ENCODE data around the gene PRPF6. TPM values are rescaled to one million over a fixed set of nuclear protein-coding genes. Genes with fewer than 3 reads are reported as not detected.

PRPF6 gene
- total and polyA plus RNA-seq, 2 donors (not counting 1 experiment from before 2014, with no cell fraction given): 31.7 to 82.9 TPM

DNA sequence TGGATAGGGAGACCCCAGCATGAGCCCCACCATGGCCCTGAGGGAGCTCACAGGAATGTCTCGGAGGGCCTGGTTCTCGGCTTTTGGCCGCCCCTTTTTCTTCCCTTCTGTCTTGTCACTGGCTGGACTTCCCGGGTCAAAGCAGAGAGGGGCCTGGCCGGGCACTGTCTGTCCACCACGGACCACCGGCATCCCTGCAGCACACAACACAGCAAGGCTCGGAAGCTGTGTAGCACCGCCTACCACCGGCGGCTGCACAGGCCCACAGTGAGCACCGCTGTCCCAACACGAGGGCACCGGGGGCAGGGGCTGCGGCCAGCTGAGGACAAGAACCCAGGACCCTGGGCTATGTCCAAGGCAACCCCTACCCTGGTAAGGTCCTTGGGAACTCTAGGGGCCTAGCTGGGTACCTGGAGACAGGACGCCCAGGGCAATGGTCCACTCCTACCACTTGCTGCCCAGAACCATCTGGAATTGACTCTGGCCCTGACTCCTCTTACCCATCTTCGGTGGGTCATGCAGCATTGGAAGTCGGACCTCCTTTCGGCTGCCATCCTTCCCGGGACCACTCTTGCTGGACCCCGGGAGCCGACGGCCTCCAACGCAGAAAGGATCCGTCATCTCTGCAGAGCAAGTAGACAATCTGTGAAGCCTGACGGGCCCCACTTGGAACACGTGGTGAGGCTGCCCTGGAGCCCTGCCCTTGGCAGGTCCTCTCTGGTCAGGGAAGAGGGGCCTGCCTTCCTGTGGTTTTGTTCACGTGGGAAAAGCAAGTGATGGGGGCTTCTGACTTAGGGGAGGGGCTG is 13.4 kb upstream of the PRPF6 start:
- H3K4me1 ChIP-seq (ENCODE audit: control insufficient read depth in 2 of 2, insufficient read depth in 2 of 2, low read length in 2 of 2): peaks cover 11 to 14% of the 10 kb centered on the region in 2 donors
- ATAC-seq (ENCODE audit: low read depth): no peak
- no peaks in the 10 kb centered on the region for H3K9me3 Mint-ChIP-seq (ENCODE audit: insufficient read depth)
- H3K27ac ChIP-seq (ENCODE audit: low read length in 2 of 2): no peak overlapping the region
- H2AFZ ChIP-seq (ENCODE audit: insufficient read depth, low read depth, low read length, poor library complexity, severe bottlenecking): no peak overlapping the region
- ChIA-PET CTCF (interaction anchor here (1.4 kb wide), 1 partner anchor 430 kb away, joined by 3 read pairs; no protein-coding TSS in a partner anchor), POLR2A (no interaction called here)
- H3K36me3 ChIP-seq (replicated peaks in 1 of 2; ENCODE audit: control extremely low read depth in 1 of 2, control insufficient read depth in 1 of 2, extremely low read depth in 1 of 2, insufficient read depth in 2 of 2, low read length in 1 of 2): peaks cover 0 to 8% of the 10 kb centered on the region in 2 experiments
- H3K27ac Mint-ChIP-seq: no peak overlapping the region
- H3K4me1 Mint-ChIP-seq: peaks cover 15% of the 10 kb centered on the region
- H3K9me3 ChIP-seq (ENCODE audit: control extremely low read depth in 1 of 3, control insufficient read depth in 2 of 3, insufficient read depth in 1 of 3, low read length in 2 of 3): peaks cover 0 to 29% (median 0%) of the 10 kb centered on the region in 3 donors
- H3K4me3 ChIP-seq (ENCODE audit: control extremely low read depth in 1 of 5, extremely low read depth in 1 of 5, insufficient read depth in 1 of 5, low read depth in 2 of 5, low read length in 4 of 5): no peak overlapping the region
- H3K9ac ChIP-seq (ENCODE audit: low read length): no peak overlapping the region
- H3K27me3 Mint-ChIP-seq: no peaks in the 10 kb centered on the region
- no peak overlapping the region for H3K4me2 ChIP-seq (replicated peaks; ENCODE audit: low read depth, low read length, poor library complexity, severe bottlenecking)
- no peaks in the 10 kb centered on the region for H3K79me2 ChIP-seq (ENCODE audit: control insufficient read depth, insufficient read depth, low read length)
- TF ChIP-seq EZH2 (IDR thresholded peaks at IDR 0.05; ENCODE audit: borderline replicate concordance, insufficient read depth, low read depth, low read length, poor library complexity, severe bottlenecking): no peak
- TF ChIP-seq, protein P1, sequence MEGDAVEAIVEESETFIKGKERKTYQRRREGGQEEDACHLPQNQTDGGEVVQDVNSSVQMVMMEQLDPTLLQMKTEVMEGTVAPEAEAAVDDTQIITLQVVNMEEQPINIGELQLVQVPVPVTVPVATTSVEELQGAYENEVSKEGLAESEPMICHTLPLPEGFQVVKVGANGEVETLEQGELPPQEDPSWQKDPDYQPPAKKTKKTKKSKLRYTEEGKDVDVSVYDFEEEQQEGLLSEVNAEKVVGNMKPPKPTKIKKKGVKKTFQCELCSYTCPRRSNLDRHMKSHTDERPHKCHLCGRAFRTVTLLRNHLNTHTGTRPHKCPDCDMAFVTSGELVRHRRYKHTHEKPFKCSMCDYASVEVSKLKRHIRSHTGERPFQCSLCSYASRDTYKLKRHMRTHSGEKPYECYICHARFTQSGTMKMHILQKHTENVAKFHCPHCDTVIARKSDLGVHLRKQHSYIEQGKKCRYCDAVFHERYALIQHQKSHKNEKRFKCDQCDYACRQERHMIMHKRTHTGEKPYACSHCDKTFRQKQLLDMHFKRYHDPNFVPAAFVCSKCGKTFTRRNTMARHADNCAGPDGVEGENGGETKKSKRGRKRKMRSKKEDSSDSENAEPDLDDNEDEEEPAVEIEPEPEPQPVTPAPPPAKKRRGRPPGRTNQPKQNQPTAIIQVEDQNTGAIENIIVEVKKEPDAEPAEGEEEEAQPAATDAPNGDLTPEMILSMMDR (IDR thresholded peaks at IDR 0.05): no peak
- H4K20me1 ChIP-seq (ENCODE audit: control insufficient read depth, insufficient read depth, low read length, poor library complexity, severe bottlenecking): no peaks in the 10 kb centered on the region
- DNase-seq: no peak
- no peaks in the 10 kb centered on the region for H3K27me3 ChIP-seq (replicated peaks in 1 of 4; ENCODE audit: control extremely low read depth in 1 of 4, control insufficient read depth in 3 of 4, insufficient read depth in 4 of 4, low read length in 3 of 4)
- H3K4me3 Mint-ChIP-seq: peak overlapping the region; percentile 86
- intact Hi-C loops (cut with micrococcal nuclease): no loop called here
- WGBS (ENCODE audit: insufficient coverage): 97% methylated on average over 27 of the region's 28 CpGs
